ENCODE results near the gene SUPT20H.

GRCh38 chr13:37040789-37041188, 18.7 kb downstream of the SUPT20H start:
- TF ChIP-seq, protein P1, sequence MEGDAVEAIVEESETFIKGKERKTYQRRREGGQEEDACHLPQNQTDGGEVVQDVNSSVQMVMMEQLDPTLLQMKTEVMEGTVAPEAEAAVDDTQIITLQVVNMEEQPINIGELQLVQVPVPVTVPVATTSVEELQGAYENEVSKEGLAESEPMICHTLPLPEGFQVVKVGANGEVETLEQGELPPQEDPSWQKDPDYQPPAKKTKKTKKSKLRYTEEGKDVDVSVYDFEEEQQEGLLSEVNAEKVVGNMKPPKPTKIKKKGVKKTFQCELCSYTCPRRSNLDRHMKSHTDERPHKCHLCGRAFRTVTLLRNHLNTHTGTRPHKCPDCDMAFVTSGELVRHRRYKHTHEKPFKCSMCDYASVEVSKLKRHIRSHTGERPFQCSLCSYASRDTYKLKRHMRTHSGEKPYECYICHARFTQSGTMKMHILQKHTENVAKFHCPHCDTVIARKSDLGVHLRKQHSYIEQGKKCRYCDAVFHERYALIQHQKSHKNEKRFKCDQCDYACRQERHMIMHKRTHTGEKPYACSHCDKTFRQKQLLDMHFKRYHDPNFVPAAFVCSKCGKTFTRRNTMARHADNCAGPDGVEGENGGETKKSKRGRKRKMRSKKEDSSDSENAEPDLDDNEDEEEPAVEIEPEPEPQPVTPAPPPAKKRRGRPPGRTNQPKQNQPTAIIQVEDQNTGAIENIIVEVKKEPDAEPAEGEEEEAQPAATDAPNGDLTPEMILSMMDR (conservative IDR thresholded peaks at IDR 0.05; ENCODE audit: low read depth, low read length), result no peak
- TF ChIP-seq POLR2A (IDR thresholded peaks at IDR 0.05; ENCODE audit: low read depth, low read length) (no peak), RFX5 (IDR thresholded peaks at IDR 0.05; ENCODE audit: low read depth, low read length) (no peak), RAD21 (IDR thresholded peaks at IDR 0.05; ENCODE audit: low read length) (no peak)

Data from IMR-90 (cell line).